HEK293T (cell line): ENCODE measurements around the gene TCF7L2.

Source experiments
- CTCF ChIA-PET: fragments of 350-600 bp; formaldehyde crosslinking; extraction: SDS; loops from one replicate; lab custom pipeline; 2021; ENCODE audit warnings: antibody characterized with exemption, inconsistent platforms; lab: Yijun Ruan, JAX
- POLR2A ChIA-PET: fragments of 350-600 bp; formaldehyde crosslinking; extraction: SDS; loops from one replicate; lab custom pipeline; 2020; ENCODE audit warnings: antibody characterized with exemption, inconsistent platforms; lab: Yijun Ruan, JAX
- DNase-seq: peaks from one replicate; pipeline ENCODE4 v3.0.0; 2012; ENCODE audit warnings: mixed read lengths; ENCODE audit errors: extremely low spot score
- ARNT ChIP-seq: fragments of 450-650 bp; IDR thresholded peaks from 2 replicates; pipeline ENCODE4 v1.6.1; 2017; ENCODE audit warnings: mild to moderate bottlenecking
- BHLHE40 ChIP-seq: fragments of 450-650 bp; IDR thresholded peaks from 2 replicates; pipeline ENCODE4 v1.6.1; 2016; ENCODE audit warnings: mild to moderate bottlenecking, moderate library complexity, borderline replicate concordance
- CTBP1 ChIP-seq: fragments of 450-650 bp; IDR thresholded peaks from 2 replicates; pipeline ENCODE4 v1.6.1; 2016; ENCODE audit warnings: borderline replicate concordance
- ELF4 ChIP-seq: fragments of 450-650 bp; IDR thresholded peaks from 2 replicates; pipeline ENCODE4 v1.6.1; 2017; ENCODE audit warnings: antibody characterized with exemption
- FOXA1 ChIP-seq: fragments of 450-650 bp; IDR thresholded peaks from 2 replicates; pipeline ENCODE4 v1.6.1; 2016; ENCODE audit warnings: mild to moderate bottlenecking
- FOXK2 ChIP-seq: fragments of 450-650 bp; IDR thresholded peaks from 2 replicates; pipeline ENCODE4 v1.6.1; 2016; ENCODE audit warnings: mild to moderate bottlenecking
- FOXM1 ChIP-seq: fragments of 450-650 bp; IDR thresholded peaks from 2 replicates; pipeline ENCODE4 v1.6.1; 2017; ENCODE audit warnings: mild to moderate bottlenecking, borderline replicate concordance
- HDGF ChIP-seq: fragments of 450-650 bp; IDR thresholded peaks from 2 replicates; pipeline ENCODE4 v1.6.1; 2017; ENCODE audit warnings: antibody characterized with exemption, borderline replicate concordance
- L3MBTL2 ChIP-seq: fragments of 450-650 bp; conservative IDR thresholded peaks from 2 replicates; pipeline ENCODE4 v1.6.1; 2016; ENCODE audit warnings: mild to moderate bottlenecking
- LEF1 ChIP-seq: fragments of 450-650 bp; IDR thresholded peaks from 2 replicates; pipeline ENCODE4 v1.6.1; 2017; ENCODE audit warnings: mild to moderate bottlenecking, borderline replicate concordance
- NFRKB ChIP-seq: fragments of 450-650 bp; IDR thresholded peaks from 2 replicates; pipeline ENCODE4 v1.6.1; 2016; ENCODE audit warnings: mild to moderate bottlenecking, moderate library complexity
- PKNOX1 ChIP-seq: fragments of 450-650 bp; IDR thresholded peaks from 2 replicates; pipeline ENCODE4 v1.6.1; 2016
- SP1 ChIP-seq: fragments of 450-650 bp; IDR thresholded peaks from 2 replicates; pipeline ENCODE4 v1.6.1; 2017
- SUZ12 ChIP-seq: fragments of 450-650 bp; IDR thresholded peaks from 2 replicates; pipeline ENCODE4 v1.6.1; 2016; ENCODE audit warnings: mild to moderate bottlenecking
- TARDBP ChIP-seq: fragments of 450-650 bp; IDR thresholded peaks from 2 replicates; pipeline ENCODE4 v1.6.1; 2016
- ZNF384 ChIP-seq: fragments of 450-650 bp; IDR thresholded peaks from 2 replicates; pipeline ENCODE4 v1.6.1; 2016

TCF7L2 gene

GRCh38 chr10:112934193-112934592 is 15.9 kb upstream of the TCF7L2 start:
- ChIA-PET POLR2A (no interaction called here), CTCF (no interaction called here)
- no peak for DNase-seq
- TF ChIP-seq L3MBTL2 (no peak), ARNT (no peak), FOXA1 (no peak), PKNOX1 (no peak), HDGF (no peak), BHLHE40 (no peak), FOXK2 (no peak), TARDBP (no peak), SUZ12 (no peak), LEF1 (no peak), SP1 (no peak)

- no peak for TF ChIP-seq ARNT
- peak; percentile 22; the same call in 1 of the 2 replicates for TF ChIP-seq PKNOX1
- TF ChIP-seq BHLHE40, result no peak
- TF ChIP-seq FOXK2, result no peak
- no peak for TF ChIP-seq NFRKB
- CTCF ChIA-PET, result no interaction called here
- DNase-seq, result no peak
- POLR2A ChIA-PET, result interaction anchor here (1.3 kb wide), 1 partner anchor 12 kb away, joined by 3 read pairs; no protein-coding TSS in a partner anchor
Observed at GRCh38 chr10:112938808-112939482, 11.1 kb upstream of the TCF7L2 start.

- no peak for TF ChIP-seq FOXM1
- no peak for TF ChIP-seq SUZ12
- TF ChIP-seq FOXK2, result no peak
- no peak for TF ChIP-seq ARNT
- POLR2A ChIA-PET, result interaction anchor here (0.9 kb wide), 1 partner anchor 30 kb away, joined by 3 read pairs; no protein-coding TSS in a partner anchor
- CTCF ChIA-PET, result no interaction called here
- no peak for DNase-seq
Observed at GRCh38 chr10:112945811-112946210, 4.2 kb upstream of the TCF7L2 start.

- ChIA-PET CTCF (no interaction called here), POLR2A (no interaction called here)
- DNase-seq, result no peak
- TF ChIP-seq FOXM1 (no peak), FOXK2 (no peak), ARNT (no peak), PKNOX1 (no peak), ZNF384 (no peak), SP1 (no peak), TARDBP (no peak), CTBP1 (no peak), L3MBTL2 (no peak), BHLHE40 (no peak), NFRKB (no peak), FOXA1 (no peak), HDGF (no peak), LEF1 (no peak), ELF4 (no peak), SUZ12 (no peak)
Observed at GRCh38 chr10:112946649-112947048, 3.4 kb upstream of the TCF7L2 start.

GRCh38 chr10:112948196-112948595 is 1.9 kb upstream of the TCF7L2 start:
- no peak for DNase-seq
- TF ChIP-seq BHLHE40 (no peak), FOXK2 (no peak), TARDBP (no peak), FOXA1 (no peak)
- POLR2A ChIA-PET, result no interaction called here
- CTCF ChIA-PET, result no interaction called here

GRCh38 chr10:112949143-112949823 is 764 bp upstream of the TCF7L2 start:
- no peak for TF ChIP-seq SP1
- peak; percentile 46; the same call in 1 of the 2 replicates for TF ChIP-seq ZNF384
- no peak for DNase-seq
- ChIA-PET CTCF (interaction anchor here (0.6 to 0.7 kb wide), 2 partner anchors 54 to 436 kb away, joined by 4 to 6 read pairs; no protein-coding TSS in a partner anchor), POLR2A (interaction anchor here (1.1 kb wide), 1 partner anchor 34 kb away, joined by 3 read pairs; no protein-coding TSS in a partner anchor)

GRCh38 chr10:112950714-112951358 is 789 bp downstream of the TCF7L2 start:
- ChIA-PET CTCF (no interaction called here), POLR2A (interaction anchor here (1.0 to 1.4 kb wide), 4 partner anchors 12 to 234 kb away, joined by 3 to 5 read pairs (median 4); no protein-coding TSS in a partner anchor)
- 0 out of 2 replicates have a peak, but pooled peaks have one; percentile 36 for TF ChIP-seq L3MBTL2
- no peak for TF ChIP-seq BHLHE40
- no peak for DNase-seq
